HG03139 (cell line): ENCODE data around the gene SH3PXD2A.

Experiments
- ATAC-seq: cut with Tn5 transposase; IDR thresholded peaks from one replicate; pipeline ENCODE4 v1.9.1; 2021; ENCODE audit not compliant: unreplicated experiment

SH3PXD2A gene

GRCh38 chr10:103855424-103855823 lies at the start of gene SH3PXD2A:
Gene SH3PXD2A, minus strand, starts transcription at chr10:103855576. Its CDS starts 310 bp downstream, at chr10:103855266.
- no peak for ATAC-seq

GRCh38 chr10:103901299-103901698 lies 45.9 kb upstream of the SH3PXD2A start:
- ATAC-seq = no peak

- no peak for ATAC-seq
Observed at GRCh38 chr10:103899312-103899711, 43.9 kb upstream of the SH3PXD2A start.

GRCh38 chr10:103897241-103897774 lies 41.9 kb upstream of the SH3PXD2A start:
- ATAC-seq = no peak

- ATAC-seq = no peak
Observed at GRCh38 chr10:103896225-103896624, 40.8 kb upstream of the SH3PXD2A start.

- no peak for ATAC-seq
Observed at GRCh38 chr10:103895411-103896186, 40.2 kb upstream of the SH3PXD2A start.

GRCh38 chr10:103894441-103894864 lies 39.1 kb upstream of the SH3PXD2A start:
- ATAC-seq = no peak

- ATAC-seq = no peak
Observed at GRCh38 chr10:103893817-103894216, 38.4 kb upstream of the SH3PXD2A start.

GRCh38 chr10:103892181-103892580 lies 36.8 kb upstream of the SH3PXD2A start:
- no peak for ATAC-seq

- ATAC-seq = no peak
Observed at GRCh38 chr10:103890688-103891087, 35.3 kb upstream of the SH3PXD2A start.

GRCh38 chr10:103890194-103890658 lies 34.9 kb upstream of the SH3PXD2A start:
- ATAC-seq = no peak

GRCh38 chr10:103889121-103889720 lies 33.8 kb upstream of the SH3PXD2A start:
- no peak for ATAC-seq

GRCh38 chr10:103888113-103888841 lies 32.9 kb upstream of the SH3PXD2A start:
- no peak for ATAC-seq

GRCh38 chr10:103885617-103886016 lies 30.2 kb upstream of the SH3PXD2A start:
- ATAC-seq = no peak

GRCh38 chr10:103884681-103885139 lies 29.3 kb upstream of the SH3PXD2A start:
- ATAC-seq = no peak

- no peak for ATAC-seq
Observed at GRCh38 chr10:103882285-103883007, 27.1 kb upstream of the SH3PXD2A start.

- ATAC-seq = no peak
Observed at GRCh38 chr10:103881416-103882284, 26.3 kb upstream of the SH3PXD2A start.

GRCh38 chr10:103879831-103880230 lies 24.5 kb upstream of the SH3PXD2A start:
- no peak for ATAC-seq

GRCh38 chr10:103879409-103879808 lies 24.0 kb upstream of the SH3PXD2A start:
- no peak for ATAC-seq

GRCh38 chr10:103877861-103878260 lies 22.5 kb upstream of the SH3PXD2A start:
- no peak for ATAC-seq
